ENCODE results near the gene FBXW11. TPM values are rescaled to one million over a fixed set of nuclear protein-coding genes. Genes with fewer than 3 reads are reported as not detected.

FBXW11 gene
- total and polyA plus RNA-seq, 12 donors, result 5.3 to 108 (median 76.6) TPM

- no peak for TF ChIP-seq CTCF (IDR thresholded peaks at IDR 0.05)
- DNase-seq, result no peak
- 50 to 51% methylated on average over 2 of the region's 2 CpGs for WGBS, 2 donors
These were observed 166.4 kb downstream of the FBXW11 start for GRCh38 chr5:171840066-171840465.

GRCh38 chr5:171839112-171839511, 167.3 kb downstream of the FBXW11 start:
- 91 to 93% methylated on average over 2 of the region's 2 CpGs for WGBS, 2 donors
- Histone ChIP-seq H3K27ac (no peak overlapping the region), H3K4me1 (peaks cover 0 to 19% (median 6%) of the 10 kb centered on the region in 9 donors), H3K9me3 (no peaks in the 10 kb centered on the region), H3K36me3 (no peaks in the 10 kb centered on the region), H3K27me3 (no peaks in the 10 kb centered on the region), H3K4me3 (no peak overlapping the region)
- ATAC-seq (no peak), DNase-seq (no peak)
- intact Hi-C loops (cut with DNase I), result loop anchor here in 1 of 10 donors (10.0 kb wide), 1 partner anchor 94 kb away; no protein-coding TSS in a partner anchor
- no peak for TF ChIP-seq CTCF (IDR thresholded peaks at IDR 0.05)

More at GRCh38 chr5:171840066-171840465, 166.4 kb downstream of the FBXW11 start:
- Histone ChIP-seq H3K9me3 (no peaks in the 10 kb centered on the region), H3K4me3 (no peak overlapping the region), H3K4me1 (peaks cover 0 to 20% (median 6%) of the 10 kb centered on the region in 9 donors), H3K36me3 (no peaks in the 10 kb centered on the region), H3K27me3 (no peaks in the 10 kb centered on the region), H3K27ac (no peak overlapping the region)
- ATAC-seq, result no peak
- intact Hi-C loops (cut with DNase I), result loop anchor here in 4 of 10 donors (5.0 to 10.0 kb wide), 3 partner anchors 85 to 213 kb away; no protein-coding TSS in a partner anchor

DNA sequence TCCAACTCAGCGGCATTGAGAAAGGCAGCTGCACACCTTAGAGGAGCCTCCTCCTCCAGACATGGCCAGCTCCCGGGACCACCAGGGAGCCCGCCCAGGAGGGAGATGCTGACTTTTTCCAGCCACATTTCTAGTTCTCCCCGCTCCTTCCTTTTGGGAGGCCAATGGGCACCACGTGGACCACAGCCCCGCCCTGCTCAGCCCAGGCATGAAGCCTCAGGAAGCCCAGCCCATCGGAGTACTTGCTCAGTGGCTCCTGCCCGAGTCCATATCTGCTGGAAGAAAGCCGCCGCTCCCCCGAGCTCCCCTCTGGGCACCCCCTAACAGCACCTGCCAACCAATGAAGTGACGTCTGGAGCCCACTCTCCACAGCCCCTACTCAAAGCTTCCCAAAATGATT, 168.4 kb downstream of the FBXW11 start:
- Histone ChIP-seq H3K36me3 (no peaks in the 10 kb centered on the region), H3K27me3 (no peaks in the 10 kb centered on the region), H3K4me1 (peaks cover 0 to 12% (median 6%) of the 10 kb centered on the region in 9 donors), H3K4me3 (no peak overlapping the region), H3K9me3 (peaks cover 0 to 10% (median 0%) of the 10 kb centered on the region in 11 donors), H3K27ac (no peak overlapping the region)
- no peak for ATAC-seq
- DNase-seq, result no peak
- no peak for TF ChIP-seq CTCF (IDR thresholded peaks at IDR 0.05)
- intact Hi-C loops (cut with DNase I), result loop anchor here in 1 of 10 donors (10.0 kb wide), 1 partner anchor 93 kb away; no protein-coding TSS in a partner anchor
- WGBS, 2 donors, result 78 to 80% methylated on average over 12 of the region's 12 CpGs

GRCh38 chr5:171837522-171837921, 168.9 kb downstream of the FBXW11 start:
- ATAC-seq, result no peak
- H3K9me3 ChIP-seq, result peaks cover 0 to 15% (median 0%) of the 10 kb centered on the region in 11 donors
- TF ChIP-seq CTCF (IDR thresholded peaks at IDR 0.05), result no peak
- DNase-seq, result no peak
- H3K36me3 ChIP-seq, result no peaks in the 10 kb centered on the region
- H3K4me3 ChIP-seq, result no peak overlapping the region
- intact Hi-C loops (cut with DNase I), result loop anchor here in 1 of 10 donors (10.0 kb wide), 1 partner anchor 93 kb away; no protein-coding TSS in a partner anchor
- H3K27ac ChIP-seq, result no peak overlapping the region
- no peaks in the 10 kb centered on the region for H3K27me3 ChIP-seq
- peaks cover 0 to 11% (median 5%) of the 10 kb centered on the region in 9 donors for H3K4me1 ChIP-seq

Measured in heart right ventricle (tissue), 16 donors.